ENCODE results near the gene TXNDC2.

GRCh38 chr18:9866627-9867026, 19.1 kb upstream of the TXNDC2 start:
- TF ChIP-seq, protein P1, sequence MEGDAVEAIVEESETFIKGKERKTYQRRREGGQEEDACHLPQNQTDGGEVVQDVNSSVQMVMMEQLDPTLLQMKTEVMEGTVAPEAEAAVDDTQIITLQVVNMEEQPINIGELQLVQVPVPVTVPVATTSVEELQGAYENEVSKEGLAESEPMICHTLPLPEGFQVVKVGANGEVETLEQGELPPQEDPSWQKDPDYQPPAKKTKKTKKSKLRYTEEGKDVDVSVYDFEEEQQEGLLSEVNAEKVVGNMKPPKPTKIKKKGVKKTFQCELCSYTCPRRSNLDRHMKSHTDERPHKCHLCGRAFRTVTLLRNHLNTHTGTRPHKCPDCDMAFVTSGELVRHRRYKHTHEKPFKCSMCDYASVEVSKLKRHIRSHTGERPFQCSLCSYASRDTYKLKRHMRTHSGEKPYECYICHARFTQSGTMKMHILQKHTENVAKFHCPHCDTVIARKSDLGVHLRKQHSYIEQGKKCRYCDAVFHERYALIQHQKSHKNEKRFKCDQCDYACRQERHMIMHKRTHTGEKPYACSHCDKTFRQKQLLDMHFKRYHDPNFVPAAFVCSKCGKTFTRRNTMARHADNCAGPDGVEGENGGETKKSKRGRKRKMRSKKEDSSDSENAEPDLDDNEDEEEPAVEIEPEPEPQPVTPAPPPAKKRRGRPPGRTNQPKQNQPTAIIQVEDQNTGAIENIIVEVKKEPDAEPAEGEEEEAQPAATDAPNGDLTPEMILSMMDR (IDR thresholded peaks at IDR 0.05; ENCODE audit: insufficient read depth, low read depth, low read length) = no peak
- no peak for TF ChIP-seq EZH2 (IDR thresholded peaks at IDR 0.05; ENCODE audit: insufficient read depth, low read length)

All from astrocyte (in vitro differentiated cells and primary cell).